ENCODE results near the gene CYYR1.

The CYYR1 gene

DNA sequence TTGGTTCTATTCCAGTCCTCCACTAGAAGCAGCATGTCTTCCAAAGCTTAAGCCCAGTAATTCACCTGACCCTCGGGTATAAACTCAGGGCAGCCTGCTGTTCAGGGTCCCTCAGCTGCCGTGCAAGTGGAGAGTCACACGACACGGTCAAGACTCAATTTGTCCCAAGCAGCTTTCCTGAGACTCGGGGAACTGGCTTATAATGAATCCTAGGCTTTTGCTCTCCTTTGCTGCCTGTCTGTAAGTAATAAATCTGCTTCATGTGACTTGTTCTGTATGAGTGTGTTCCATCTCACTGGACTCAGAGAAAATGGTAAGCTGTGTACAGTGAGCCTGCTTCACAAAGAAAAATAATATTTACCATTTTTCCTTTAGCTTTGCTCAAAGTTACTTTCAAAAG lies 119.8 kb downstream of the CYYR1 start:
- no peak overlapping the region for H3K27ac ChIP-seq

DNA sequence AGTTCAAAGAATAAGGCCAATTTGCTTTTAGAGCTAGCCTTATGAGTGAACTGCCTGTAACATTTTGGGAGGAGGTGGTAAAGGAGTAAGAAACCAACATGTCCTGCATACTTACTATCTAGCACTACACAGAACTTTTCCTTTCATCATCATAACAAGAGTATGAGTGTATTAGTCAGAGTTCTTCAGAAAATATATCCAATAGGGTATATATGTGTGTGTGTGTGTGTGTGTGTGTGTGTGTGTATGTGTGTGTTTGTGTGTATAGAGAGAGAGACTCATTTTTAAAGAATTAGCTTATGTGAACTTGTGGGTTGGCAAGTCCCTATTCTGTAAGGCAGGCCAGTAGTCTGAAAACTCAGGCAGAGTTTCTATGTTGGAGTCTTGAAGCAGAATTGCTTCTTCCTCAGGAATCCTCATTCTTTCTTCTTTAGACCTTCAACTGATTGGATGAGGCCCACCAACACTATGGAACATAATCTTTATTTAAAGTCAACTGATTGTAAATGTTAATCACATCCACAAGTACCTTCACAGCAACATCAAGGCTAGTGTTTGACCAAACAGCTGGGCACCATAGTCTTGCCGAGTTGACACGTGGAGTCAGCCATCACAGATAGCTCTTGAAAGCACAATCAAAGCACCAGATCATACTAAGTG lies 121.9 kb downstream of the CYYR1 start:
- TF ChIP-seq, protein P1, sequence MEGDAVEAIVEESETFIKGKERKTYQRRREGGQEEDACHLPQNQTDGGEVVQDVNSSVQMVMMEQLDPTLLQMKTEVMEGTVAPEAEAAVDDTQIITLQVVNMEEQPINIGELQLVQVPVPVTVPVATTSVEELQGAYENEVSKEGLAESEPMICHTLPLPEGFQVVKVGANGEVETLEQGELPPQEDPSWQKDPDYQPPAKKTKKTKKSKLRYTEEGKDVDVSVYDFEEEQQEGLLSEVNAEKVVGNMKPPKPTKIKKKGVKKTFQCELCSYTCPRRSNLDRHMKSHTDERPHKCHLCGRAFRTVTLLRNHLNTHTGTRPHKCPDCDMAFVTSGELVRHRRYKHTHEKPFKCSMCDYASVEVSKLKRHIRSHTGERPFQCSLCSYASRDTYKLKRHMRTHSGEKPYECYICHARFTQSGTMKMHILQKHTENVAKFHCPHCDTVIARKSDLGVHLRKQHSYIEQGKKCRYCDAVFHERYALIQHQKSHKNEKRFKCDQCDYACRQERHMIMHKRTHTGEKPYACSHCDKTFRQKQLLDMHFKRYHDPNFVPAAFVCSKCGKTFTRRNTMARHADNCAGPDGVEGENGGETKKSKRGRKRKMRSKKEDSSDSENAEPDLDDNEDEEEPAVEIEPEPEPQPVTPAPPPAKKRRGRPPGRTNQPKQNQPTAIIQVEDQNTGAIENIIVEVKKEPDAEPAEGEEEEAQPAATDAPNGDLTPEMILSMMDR (conservative IDR thresholded peaks at IDR 0.05) = no peak
- H3K27ac ChIP-seq = no peak overlapping the region

More for the DNA sequence above, 119.8 kb downstream of the CYYR1 start:
- TF ChIP-seq, protein P1 (conservative IDR thresholded peaks at IDR 0.05) = no peak

DNA sequence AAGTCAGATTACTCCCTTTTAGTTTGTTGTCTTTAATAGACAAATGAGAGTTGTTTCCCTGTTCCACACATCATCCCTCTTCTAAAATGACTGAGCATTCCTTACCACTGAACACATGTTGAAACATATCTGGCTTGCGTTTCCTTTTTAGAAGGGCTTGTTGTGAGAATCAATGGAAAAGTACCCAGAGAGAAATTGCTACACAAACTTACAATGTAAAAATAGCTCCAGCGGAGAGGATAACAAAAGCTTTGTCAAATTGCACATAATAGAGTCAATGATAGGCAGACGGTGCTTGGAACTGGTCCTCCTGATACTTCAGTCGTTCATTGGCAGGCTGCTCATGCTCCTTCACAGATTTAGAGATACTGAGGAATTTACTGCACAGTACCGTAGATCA lies 123.9 kb downstream of the CYYR1 start:
- TF ChIP-seq, protein P1 (conservative IDR thresholded peaks at IDR 0.05) = no peak
- no peak overlapping the region for H3K27ac ChIP-seq

DNA sequence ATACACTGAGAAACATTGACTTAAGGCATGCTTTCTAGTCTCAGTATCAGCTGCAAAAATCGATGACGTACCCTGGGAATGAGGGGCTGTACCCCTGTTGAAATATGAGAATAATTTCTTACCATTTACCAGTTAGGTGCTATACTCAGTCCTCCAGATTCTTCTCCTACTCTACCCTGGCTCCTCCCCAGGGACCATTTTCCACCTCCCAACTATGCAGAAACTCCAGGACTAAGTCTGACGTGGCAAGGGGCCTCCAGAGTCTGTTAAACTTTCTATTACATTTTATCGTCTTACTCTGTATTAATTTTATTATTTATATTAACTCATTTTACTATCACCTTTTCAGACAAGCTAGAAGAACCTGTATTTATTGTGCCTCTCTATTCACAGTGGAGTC lies 124.3 kb downstream of the CYYR1 start:
- no peak overlapping the region for H3K27ac ChIP-seq
- TF ChIP-seq, protein P1 (conservative IDR thresholded peaks at IDR 0.05) = no peak

DNA sequence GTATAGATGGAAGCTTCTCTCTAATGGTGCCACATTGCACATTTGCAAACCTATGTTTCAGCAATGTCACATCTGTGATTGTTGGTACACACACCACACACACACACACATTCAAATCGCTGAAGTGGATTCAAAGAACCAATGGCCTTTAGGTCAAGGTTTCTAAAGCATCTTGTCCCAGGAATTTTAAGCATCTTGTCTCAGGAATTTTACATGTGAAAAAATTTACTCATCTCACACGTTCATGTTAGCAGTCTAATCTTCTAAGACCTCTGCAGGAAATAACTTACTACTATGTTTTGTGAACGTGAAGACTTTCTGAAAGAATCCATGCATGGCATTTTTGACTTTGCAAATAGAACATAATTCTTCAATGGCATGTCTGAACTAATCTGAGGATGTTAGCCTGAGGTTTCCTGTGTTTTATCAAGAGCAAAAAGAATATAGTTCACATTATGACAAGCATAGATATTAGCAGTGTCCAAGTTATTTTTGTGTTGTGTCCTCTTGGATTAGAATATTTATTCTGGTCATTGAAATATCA lies 125.1 kb downstream of the CYYR1 start:
- no peak overlapping the region for H3K27ac ChIP-seq
- TF ChIP-seq, protein P1 (conservative IDR thresholded peaks at IDR 0.05) = no peak

DNA sequence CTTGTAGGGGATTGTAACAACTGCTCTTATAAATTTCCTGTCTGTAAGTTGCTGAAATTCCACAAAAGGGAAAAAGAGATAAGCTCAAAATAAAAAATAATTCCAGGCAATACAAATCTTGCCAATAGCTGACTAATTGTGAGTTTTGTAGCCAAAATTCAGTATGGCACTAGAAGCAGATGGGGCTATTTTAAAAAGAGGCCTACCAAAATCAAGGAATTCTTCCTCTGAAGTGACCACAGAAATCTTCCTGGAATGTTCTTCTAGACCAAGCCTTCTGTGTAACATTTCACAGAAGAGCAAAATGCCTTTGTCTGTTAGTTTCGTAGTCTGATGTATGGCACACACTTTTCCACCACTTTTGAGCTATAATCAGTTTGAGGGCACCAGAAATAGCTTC lies 127.6 kb downstream of the CYYR1 start:
- TF ChIP-seq, protein P1 (conservative IDR thresholded peaks at IDR 0.05) = no peak
- H3K27ac ChIP-seq = no peak overlapping the region

DNA sequence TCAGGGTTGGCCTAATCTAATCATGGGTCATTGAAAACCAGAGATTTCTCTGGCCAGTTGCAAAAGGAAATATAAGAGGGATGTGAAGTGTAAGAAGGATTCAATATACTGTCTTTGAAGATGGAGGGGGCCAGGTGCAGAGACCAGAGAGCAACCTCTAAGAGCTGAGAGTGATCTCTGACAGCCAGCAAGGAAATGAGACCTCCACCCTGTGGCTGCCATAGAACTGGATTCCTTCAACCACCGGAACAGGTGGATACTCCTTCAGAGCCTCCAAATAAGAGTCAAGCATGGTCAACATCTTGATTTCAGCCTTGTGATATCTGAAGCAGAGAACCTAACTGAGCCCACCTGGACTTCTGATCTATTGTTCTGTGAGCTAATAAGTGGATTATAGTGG lies 128.4 kb downstream of the CYYR1 start:
- H3K27ac ChIP-seq = no peak overlapping the region
- TF ChIP-seq, protein P1 (conservative IDR thresholded peaks at IDR 0.05) = no peak
